Vagina (tissue), 2 donors: ENCODE measurements around the gene LONP1. TPM values are rescaled to one million over a fixed set of nuclear protein-coding genes. Genes with fewer than 3 reads are reported as not detected.

Experiments used
- DNase-seq, 2 donors: peaks; one replicate each; pipeline ENCODE4 v3.0.0-alpha.2; 2017; ENCODE audit errors: extremely low spot score in 2 of 2
- H3K27ac ChIP-seq: fragments of 200-600 bp; sonication (generic); one replicate; pipeline ENCODE4 v1.5.1; 2019
- H3K27me3 ChIP-seq: fragments of 200-600 bp; sonication (generic); one replicate; pipeline ENCODE4 v1.5.1; 2019
- H3K36me3 ChIP-seq, 2 donors: fragments of 200-600 bp; sonication (generic); one replicate each; pipeline ENCODE4 v1.5.1; 2017 to 2019
- H3K4me1 ChIP-seq: fragments of 200-600 bp; sonication (generic); one replicate; pipeline ENCODE4 v1.5.1; 2019
- H3K4me3 ChIP-seq, 2 donors: fragments of 200-600 bp; sonication (generic); 1 replicate in 1 of 2; 2 replicates in 1 of 2; pipeline ENCODE4 v1.5.1; 2016 to 2019
- H3K9me3 ChIP-seq: fragments of 200-600 bp; sonication (generic); one replicate; pipeline ENCODE4 v1.5.1; 2019
- CTCF ChIP-seq, 3 experiments: fragments of 450-650 bp in 2 of 3; fragments of 200-600 bp in 1 of 3; sonication (generic) in 1 of 3; IDR thresholded peaks; one replicate each; pipeline ENCODE4 v1.5.1; 2017 to 2019; ENCODE audit warnings: antibody characterized with exemption in 3 of 3, mild to moderate bottlenecking in 2 of 3, moderate library complexity in 2 of 3
- POLR2A ChIP-seq, 2 donors: fragments of 450-650 bp; IDR thresholded peaks; one replicate each; pipeline ENCODE4 v1.6.1; 2017; ENCODE audit warnings: antibody characterized with exemption in 2 of 2, mild to moderate bottlenecking in 2 of 2, moderate library complexity in 2 of 2
- POLR2AphosphoS5 ChIP-seq, 2 donors: sonication (generic); formaldehyde crosslinking; IDR thresholded peaks; one replicate each; pipeline ENCODE4 v1.9.0; 2017; ENCODE audit warnings: antibody characterized with exemption in 2 of 2, mild to moderate bottlenecking in 2 of 2, low read depth in 1 of 2; ENCODE audit not compliant: insufficient read depth in 1 of 2
- intact Hi-C: fragments of 100-400 bp; cut with DNase I; formaldehyde crosslinking; loops from one replicate; pipeline ENCODE4 v1.15.1; 2023
- total RNA-seq: library from RNA; depleted of rRNA; stranded (reverse); fragments of >200 nt; gene quantifications from one replicate; pipeline ENCODE4 v1.2.3, GENCODE V29; 2016

The LONP1 gene
- total RNA-seq, 1 donor from 2014 or later: 53.3 TPM

GRCh38 chr19:5679289-5680083 is 40.5 kb downstream of the LONP1 start:
- no peaks in the 10 kb centered on the region for H3K36me3 ChIP-seq
- H3K9me3 ChIP-seq: no peaks in the 10 kb centered on the region
- no peak for DNase-seq
- intact Hi-C loops: no loop called here
- no peaks in the 10 kb centered on the region for H3K27me3 ChIP-seq
- H3K4me1 ChIP-seq: peaks cover 21% of the 10 kb centered on the region
- H3K27ac ChIP-seq: peak overlapping the region; percentile 90
- peak overlapping the region; percentile 85 to 96 for H3K4me3 ChIP-seq
- TF ChIP-seq CTCF (IDR thresholded peaks at IDR 0.05) (no peak), POLR2A (IDR thresholded peaks at IDR 0.05) (no peak), POLR2AphosphoS5 (IDR thresholded peaks at IDR 0.05; ENCODE audit: insufficient read depth in 1 of 2, low read depth in 1 of 2) (no peak)

- H3K36me3 ChIP-seq: no peaks in the 10 kb centered on the region
- no peak overlapping the region for H3K27ac ChIP-seq
- no peaks in the 10 kb centered on the region for H3K27me3 ChIP-seq
- no peak overlapping the region for H3K4me3 ChIP-seq
- peaks cover 21% of the 10 kb centered on the region for H3K4me1 ChIP-seq
- TF ChIP-seq POLR2A (IDR thresholded peaks at IDR 0.05) (no peak), CTCF (IDR thresholded peaks at IDR 0.05) (no peak), POLR2AphosphoS5 (IDR thresholded peaks at IDR 0.05; ENCODE audit: insufficient read depth in 1 of 2, low read depth in 1 of 2) (no peak)
- no peak for DNase-seq
- H3K9me3 ChIP-seq: no peaks in the 10 kb centered on the region
- intact Hi-C loops: no loop called here
These were observed 41.8 kb downstream of the LONP1 start for GRCh38 chr19:5678071-5678718.

GRCh38 chr19:5677580-5677979 is 42.4 kb downstream of the LONP1 start:
- intact Hi-C loops: no loop called here
- TF ChIP-seq CTCF (IDR thresholded peaks at IDR 0.05) (no peak), POLR2AphosphoS5 (IDR thresholded peaks at IDR 0.05; ENCODE audit: insufficient read depth in 1 of 2, low read depth in 1 of 2) (no peak), POLR2A (IDR thresholded peaks at IDR 0.05) (no peak)
- no peaks in the 10 kb centered on the region for H3K9me3 ChIP-seq
- DNase-seq: no peak
- no peaks in the 10 kb centered on the region for H3K36me3 ChIP-seq
- H3K4me1 ChIP-seq: peaks cover 21% of the 10 kb centered on the region
- no peaks in the 10 kb centered on the region for H3K27me3 ChIP-seq
- H3K4me3 ChIP-seq: no peak overlapping the region
- H3K27ac ChIP-seq: no peak overlapping the region

GRCh38 chr19:5677136-5677535 is 42.8 kb downstream of the LONP1 start:
- intact Hi-C loops: no loop called here
- TF ChIP-seq POLR2AphosphoS5 (IDR thresholded peaks at IDR 0.05; ENCODE audit: insufficient read depth in 1 of 2, low read depth in 1 of 2): no peak
- TF ChIP-seq CTCF (IDR thresholded peaks at IDR 0.05): no peak
- no peak for TF ChIP-seq POLR2A (IDR thresholded peaks at IDR 0.05)
- no peaks in the 10 kb centered on the region for H3K36me3 ChIP-seq
- no peak overlapping the region for H3K27ac ChIP-seq
- H3K9me3 ChIP-seq: no peaks in the 10 kb centered on the region
- peaks cover 21% of the 10 kb centered on the region for H3K4me1 ChIP-seq
- no peaks in the 10 kb centered on the region for H3K27me3 ChIP-seq
- H3K4me3 ChIP-seq: no peak overlapping the region
- no peak for DNase-seq

GRCh38 chr19:5676772-5677105 is 43.2 kb downstream of the LONP1 start:
- no peak overlapping the region for H3K27ac ChIP-seq
- no peaks in the 10 kb centered on the region for H3K9me3 ChIP-seq
- peaks cover 21% of the 10 kb centered on the region for H3K4me1 ChIP-seq
- intact Hi-C loops: no loop called here
- no peaks in the 10 kb centered on the region for H3K27me3 ChIP-seq
- no peaks in the 10 kb centered on the region for H3K36me3 ChIP-seq
- DNase-seq: no peak
- no peak for TF ChIP-seq CTCF (IDR thresholded peaks at IDR 0.05)
- no peak for TF ChIP-seq POLR2AphosphoS5 (IDR thresholded peaks at IDR 0.05; ENCODE audit: insufficient read depth in 1 of 2, low read depth in 1 of 2)
- TF ChIP-seq POLR2A (IDR thresholded peaks at IDR 0.05): no peak
- no peak overlapping the region for H3K4me3 ChIP-seq
